A549 (cell line): Measurements from ENCODE around the gene ADD1. TPM values are rescaled to one million over a fixed set of nuclear protein-coding genes. Genes with fewer than 3 reads are reported as not detected.

Source experiments
- ATAC-seq, 2 experiments: fragments of 200-7000 bp in 1 of 2; fragments of >200 bp in 1 of 2; cut with Nextera tagmentation in 1 of 2; cut with Tn5 transposase in 1 of 2; 3 replicates each; pipeline versions ENCODE4 v1.8.0 to v1.9.1; 2018 to 2020; ENCODE audit warnings: mild to moderate bottlenecking in 1 of 2, moderate library complexity in 1 of 2
- CTCF ChIA-PET: fragments of 300-600 bp; sonication (Branson Sonifier 250); formaldehyde crosslinking; extraction: SDS; loops from one replicate; lab custom pipeline; 2021; ENCODE audit warnings: antibody characterized with exemption, inconsistent platforms; lab: Yijun Ruan, JAX
- POLR2A ChIA-PET: fragments of 350-600 bp; formaldehyde crosslinking; extraction: SDS; loops from one replicate; lab custom pipeline; 2021; ENCODE audit warnings: antibody characterized with exemption, inconsistent platforms; lab: Yijun Ruan, JAX
- DNase-seq, 2 experiments: peaks; one replicate each; pipeline versions ENCODE4 v3.0.0 to v3.0.0-alpha.2; 2011 to 2016; ENCODE audit warnings: low read depth in 1 of 2, low spot score in 1 of 2
- FAIRE-seq: peaks from 2 replicates; lab custom pipeline; 2011; peaks lifted over from hg19 to GRCh38; lab: Jason Lieb, UNC
- H3K27ac ChIP-seq, 2 experiments: fragments of >200 bp; sonication (Bioruptor Twin); formaldehyde crosslinking; 3 replicates each; pipeline ENCODE4 v1.5.1; 2016 to 2017
- H3K4me1 ChIP-seq: fragments of >200 bp; sonication (Bioruptor Twin); formaldehyde crosslinking; 3 replicates; pipeline ENCODE4 v1.6.1; 2016
- H3K4me2 ChIP-seq: fragments of >200 bp; sonication (Bioruptor Twin); formaldehyde crosslinking; 3 replicates; pipeline ENCODE4 v1.6.1; 2016
- H3K4me3 ChIP-seq: fragments of >200 bp; sonication (Bioruptor Twin); formaldehyde crosslinking; 3 replicates; pipeline ENCODE4 v1.5.1; 2016
- H3K9me3 ChIP-seq: fragments of >200 bp; sonication (Bioruptor Twin); formaldehyde crosslinking; 3 replicates; pipeline ENCODE4 v1.6.1; 2016
- BHLHE40 ChIP-seq: IDR thresholded peaks from 2 replicates; pipeline ENCODE4 v1.6.1; 2012; ENCODE audit warnings: low read depth, low read length, inconsistent platforms
- CEBPB ChIP-seq, 2 experiments: fragments of >200 bp in 1 of 2; sonication (Bioruptor Twin) in 1 of 2; formaldehyde crosslinking in 1 of 2; IDR thresholded peaks; 2 replicates each; pipeline ENCODE4 v1.6.1; 2012 to 2016
- CHD2 ChIP-seq: fragments of 150-350 bp; IDR thresholded peaks from 2 replicates; pipeline ENCODE4 v1.6.1; 2014; ENCODE audit warnings: low read length; ENCODE audit not compliant: partially characterized antibody
- CHD4 ChIP-seq: fragments of 200-600 bp; sonication (generic); IDR thresholded peaks from 2 replicates; pipeline ENCODE4 v1.6.1; 2016; ENCODE audit warnings: antibody characterized with exemption, mild to moderate bottlenecking, borderline replicate concordance
- FOSB ChIP-seq: fragments of 250-450 bp; sonication (Bioruptor Pico); IDR thresholded peaks from 2 replicates; pipeline ENCODE4 v1.5.0; 2020; ENCODE audit warnings: mild to moderate bottlenecking, moderate library complexity
- GATA3 ChIP-seq: IDR thresholded peaks from 2 replicates; pipeline ENCODE4 v1.6.1; 2012; ENCODE audit warnings: borderline replicate concordance
- HDAC2 ChIP-seq: fragments of 200-600 bp; sonication (generic); IDR thresholded peaks from 2 replicates; pipeline ENCODE4 v1.6.1; 2016
- HOXB13 ChIP-seq: fragments of 250-450 bp; sonication (Bioruptor Pico); IDR thresholded peaks from 2 replicates; pipeline ENCODE4 v1.5.0; 2020; ENCODE audit warnings: low read depth, mild to moderate bottlenecking, moderate library complexity
- MAZ ChIP-seq: fragments of 150-350 bp; IDR thresholded peaks from 2 replicates; pipeline ENCODE4 v1.6.1; 2014; ENCODE audit warnings: antibody characterized with exemption, low read depth, low read length, borderline replicate concordance
- NR3C1 ChIP-seq: fragments of >200 bp; sonication (Bioruptor Twin); formaldehyde crosslinking; IDR thresholded peaks from 3 replicates; pipeline ENCODE4 v1.6.1; 2017
- RAD21 ChIP-seq, 2 experiments: fragments of >200 bp in 1 of 2; sonication (Bioruptor Twin) in 1 of 2; formaldehyde crosslinking in 1 of 2; IDR thresholded peaks in 1 of 2; conservative IDR thresholded peaks in 1 of 2; 2 replicates in 1 of 2; 3 replicates in 1 of 2; pipeline ENCODE4 v1.6.1; 2012 to 2018; ENCODE audit warnings: inconsistent platforms in 1 of 2
- RFX5 ChIP-seq: fragments of 450-650 bp; IDR thresholded peaks from 2 replicates; pipeline ENCODE4 v1.7.1; 2014; ENCODE audit warnings: antibody characterized with exemption, mild to moderate bottlenecking, moderate library complexity
- RNF2 ChIP-seq: fragments of 200-600 bp; sonication (generic); IDR thresholded peaks from 2 replicates; pipeline ENCODE4 v1.6.1; 2016; ENCODE audit warnings: low read depth, mild to moderate bottlenecking, antibody characterized with exemption, moderate library complexity, borderline replicate concordance
- WGBS: methylation state at CpG from one replicate; pipeline ENCODE4 v1.1.6; 2017; ENCODE audit errors: missing lambda C conversion rate; 5-methylcytosine and 5-hydroxymethylcytosine counted together
- polyA plus RNA-seq, 4 experiments: library from polyadenylated mRNA; depleted of rRNA in 3 of 4; stranded (reverse); fragments of >200 nt; fragmentation: RNase III in 1 of 4; extraction: RNeasy Plus Mini Kit Qiagen cat#74134 plus additional on column Dnase treatment in 1 of 4; gene quantifications; 2 replicates in 3 of 4; 3 replicates in 1 of 4; pipeline ENCODE4 v1.2.3, GENCODE V29; 2011 to 2017
- TF ChIP-seq, protein P1 (sequence below): fragments of 200-600 bp; sonication (generic); IDR thresholded peaks from 2 replicates; pipeline ENCODE4 v1.6.1; 2016; ENCODE audit warnings: antibody characterized with exemption, mild to moderate bottlenecking, moderate library complexity
- TF ChIP-seq, protein P2 (sequence below): IDR thresholded peaks from 2 replicates; pipeline ENCODE4 v1.6.1; 2012; ENCODE audit warnings: low read depth, borderline replicate concordance
- TF ChIP-seq, protein P3 (sequence below): fragments of >200 bp; sonication (Bioruptor Twin); formaldehyde crosslinking; IDR thresholded peaks from 3 replicates; pipeline ENCODE4 v1.5.1; 2016
- TF ChIP-seq, protein P4 (sequence below): fragments of >200 bp; sonication (Bioruptor Twin); formaldehyde crosslinking; IDR thresholded peaks from 3 replicates; pipeline ENCODE4 v1.6.1; 2016
- TF ChIP-seq, protein P5 (sequence below): fragments of 150-350 bp; IDR thresholded peaks from 2 replicates; pipeline ENCODE4 v1.6.1; 2014; ENCODE audit warnings: low read depth, mild to moderate bottlenecking, low read length
- TF ChIP-seq, protein P6 (sequence below): fragments of >200 bp; sonication (Bioruptor Twin); formaldehyde crosslinking; IDR thresholded peaks from 2 replicates; pipeline ENCODE4 v1.6.1; 2016
- TF ChIP-seq, protein P7 (sequence below): fragments of 250-450 bp; sonication (Bioruptor Pico); IDR thresholded peaks from 2 replicates; pipeline ENCODE4 v1.5.0; 2020; ENCODE audit warnings: low read depth, mild to moderate bottlenecking, moderate library complexity

Gene ADD1
- polyA plus RNA-seq, 2 of the 4 experiments (the other 2 are of a cell fraction) = 59.7 to 60.3 TPM

DNA sequence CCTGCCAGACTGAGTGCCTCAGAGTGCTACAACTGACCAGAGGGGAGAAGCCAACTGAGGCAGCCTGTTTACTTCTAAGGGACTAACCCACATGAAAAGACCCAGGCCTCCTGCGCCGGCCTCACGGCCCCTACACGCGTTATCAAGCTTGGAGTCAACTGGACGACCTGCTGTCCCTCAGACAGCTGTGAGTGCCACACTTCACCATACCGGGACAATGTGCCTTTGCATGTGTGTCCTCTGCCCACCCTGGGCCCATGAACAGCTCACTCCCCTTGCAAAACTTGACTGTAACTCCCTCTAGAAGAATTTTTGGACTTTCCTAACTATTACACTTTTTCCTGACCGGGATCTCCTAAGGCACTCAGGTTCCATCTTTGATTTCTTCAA, 117.8 kb downstream of the ADD1 start:
- CTCF ChIA-PET = interaction anchor here (2.1 kb wide), 1 partner anchor 13 kb away, joined by 8 read pairs; no protein-coding TSS in a partner anchor
- Histone ChIP-seq H3K4me2 (peak overlapping the region; percentile 88), H3K27ac (0 out of 6 replicates have a peak overlapping the region, but pooled peaks of 1 of the 2 experiments have one; percentile 18), H3K4me1 (peaks cover 8% of the 10 kb centered on the region; the same call in 1 of the 3 replicates), H3K4me3 (peak overlapping the region; percentile 98), H3K9me3 (no peaks in the 10 kb centered on the region)
- POLR2A ChIA-PET = no interaction called here
- TF ChIP-seq CHD4 (no peak), CHD2 (no peak), MAZ (no peak), HDAC2 (no peak), RFX5 (no peak), HOXB13 (CRISPR knock-in tag) (no peak), FOSB (no peak), RNF2 (no peak), RAD21 (conservative IDR thresholded peaks at IDR 0.05 in 1 of 2, IDR thresholded peaks at IDR 0.05 in 1 of 2) (no peak), GATA3 (no peak), CEBPB (IDR thresholded peaks at IDR 0.05) (no peak), BHLHE40 (no peak), NR3C1 (no peak)
- TF ChIP-seq, protein P1, sequence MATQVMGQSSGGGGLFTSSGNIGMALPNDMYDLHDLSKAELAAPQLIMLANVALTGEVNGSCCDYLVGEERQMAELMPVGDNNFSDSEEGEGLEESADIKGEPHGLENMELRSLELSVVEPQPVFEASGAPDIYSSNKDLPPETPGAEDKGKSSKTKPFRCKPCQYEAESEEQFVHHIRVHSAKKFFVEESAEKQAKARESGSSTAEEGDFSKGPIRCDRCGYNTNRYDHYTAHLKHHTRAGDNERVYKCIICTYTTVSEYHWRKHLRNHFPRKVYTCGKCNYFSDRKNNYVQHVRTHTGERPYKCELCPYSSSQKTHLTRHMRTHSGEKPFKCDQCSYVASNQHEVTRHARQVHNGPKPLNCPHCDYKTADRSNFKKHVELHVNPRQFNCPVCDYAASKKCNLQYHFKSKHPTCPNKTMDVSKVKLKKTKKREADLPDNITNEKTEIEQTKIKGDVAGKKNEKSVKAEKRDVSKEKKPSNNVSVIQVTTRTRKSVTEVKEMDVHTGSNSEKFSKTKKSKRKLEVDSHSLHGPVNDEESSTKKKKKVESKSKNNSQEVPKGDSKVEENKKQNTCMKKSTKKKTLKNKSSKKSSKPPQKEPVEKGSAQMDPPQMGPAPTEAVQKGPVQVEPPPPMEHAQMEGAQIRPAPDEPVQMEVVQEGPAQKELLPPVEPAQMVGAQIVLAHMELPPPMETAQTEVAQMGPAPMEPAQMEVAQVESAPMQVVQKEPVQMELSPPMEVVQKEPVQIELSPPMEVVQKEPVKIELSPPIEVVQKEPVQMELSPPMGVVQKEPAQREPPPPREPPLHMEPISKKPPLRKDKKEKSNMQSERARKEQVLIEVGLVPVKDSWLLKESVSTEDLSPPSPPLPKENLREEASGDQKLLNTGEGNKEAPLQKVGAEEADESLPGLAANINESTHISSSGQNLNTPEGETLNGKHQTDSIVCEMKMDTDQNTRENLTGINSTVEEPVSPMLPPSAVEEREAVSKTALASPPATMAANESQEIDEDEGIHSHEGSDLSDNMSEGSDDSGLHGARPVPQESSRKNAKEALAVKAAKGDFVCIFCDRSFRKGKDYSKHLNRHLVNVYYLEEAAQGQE = no peak
- TF ChIP-seq, protein P2, sequence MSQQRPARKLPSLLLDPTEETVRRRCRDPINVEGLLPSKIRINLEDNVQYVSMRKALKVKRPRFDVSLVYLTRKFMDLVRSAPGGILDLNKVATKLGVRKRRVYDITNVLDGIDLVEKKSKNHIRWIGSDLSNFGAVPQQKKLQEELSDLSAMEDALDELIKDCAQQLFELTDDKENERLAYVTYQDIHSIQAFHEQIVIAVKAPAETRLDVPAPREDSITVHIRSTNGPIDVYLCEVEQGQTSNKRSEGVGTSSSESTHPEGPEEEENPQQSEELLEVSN = no peak
- TF ChIP-seq, protein P3, sequence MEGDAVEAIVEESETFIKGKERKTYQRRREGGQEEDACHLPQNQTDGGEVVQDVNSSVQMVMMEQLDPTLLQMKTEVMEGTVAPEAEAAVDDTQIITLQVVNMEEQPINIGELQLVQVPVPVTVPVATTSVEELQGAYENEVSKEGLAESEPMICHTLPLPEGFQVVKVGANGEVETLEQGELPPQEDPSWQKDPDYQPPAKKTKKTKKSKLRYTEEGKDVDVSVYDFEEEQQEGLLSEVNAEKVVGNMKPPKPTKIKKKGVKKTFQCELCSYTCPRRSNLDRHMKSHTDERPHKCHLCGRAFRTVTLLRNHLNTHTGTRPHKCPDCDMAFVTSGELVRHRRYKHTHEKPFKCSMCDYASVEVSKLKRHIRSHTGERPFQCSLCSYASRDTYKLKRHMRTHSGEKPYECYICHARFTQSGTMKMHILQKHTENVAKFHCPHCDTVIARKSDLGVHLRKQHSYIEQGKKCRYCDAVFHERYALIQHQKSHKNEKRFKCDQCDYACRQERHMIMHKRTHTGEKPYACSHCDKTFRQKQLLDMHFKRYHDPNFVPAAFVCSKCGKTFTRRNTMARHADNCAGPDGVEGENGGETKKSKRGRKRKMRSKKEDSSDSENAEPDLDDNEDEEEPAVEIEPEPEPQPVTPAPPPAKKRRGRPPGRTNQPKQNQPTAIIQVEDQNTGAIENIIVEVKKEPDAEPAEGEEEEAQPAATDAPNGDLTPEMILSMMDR = no peak
- TF ChIP-seq, protein P4, sequence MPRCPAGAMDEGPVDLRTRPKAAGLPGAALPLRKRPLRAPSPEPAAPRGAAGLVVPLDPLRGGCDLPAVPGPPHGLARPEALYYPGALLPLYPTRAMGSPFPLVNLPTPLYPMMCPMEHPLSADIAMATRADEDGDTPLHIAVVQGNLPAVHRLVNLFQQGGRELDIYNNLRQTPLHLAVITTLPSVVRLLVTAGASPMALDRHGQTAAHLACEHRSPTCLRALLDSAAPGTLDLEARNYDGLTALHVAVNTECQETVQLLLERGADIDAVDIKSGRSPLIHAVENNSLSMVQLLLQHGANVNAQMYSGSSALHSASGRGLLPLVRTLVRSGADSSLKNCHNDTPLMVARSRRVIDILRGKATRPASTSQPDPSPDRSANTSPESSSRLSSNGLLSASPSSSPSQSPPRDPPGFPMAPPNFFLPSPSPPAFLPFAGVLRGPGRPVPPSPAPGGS = no peak
- TF ChIP-seq, protein P5, sequence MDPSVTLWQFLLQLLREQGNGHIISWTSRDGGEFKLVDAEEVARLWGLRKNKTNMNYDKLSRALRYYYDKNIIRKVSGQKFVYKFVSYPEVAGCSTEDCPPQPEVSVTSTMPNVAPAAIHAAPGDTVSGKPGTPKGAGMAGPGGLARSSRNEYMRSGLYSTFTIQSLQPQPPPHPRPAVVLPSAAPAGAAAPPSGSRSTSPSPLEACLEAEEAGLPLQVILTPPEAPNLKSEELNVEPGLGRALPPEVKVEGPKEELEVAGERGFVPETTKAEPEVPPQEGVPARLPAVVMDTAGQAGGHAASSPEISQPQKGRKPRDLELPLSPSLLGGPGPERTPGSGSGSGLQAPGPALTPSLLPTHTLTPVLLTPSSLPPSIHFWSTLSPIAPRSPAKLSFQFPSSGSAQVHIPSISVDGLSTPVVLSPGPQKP = no peak
- TF ChIP-seq, protein P6, sequence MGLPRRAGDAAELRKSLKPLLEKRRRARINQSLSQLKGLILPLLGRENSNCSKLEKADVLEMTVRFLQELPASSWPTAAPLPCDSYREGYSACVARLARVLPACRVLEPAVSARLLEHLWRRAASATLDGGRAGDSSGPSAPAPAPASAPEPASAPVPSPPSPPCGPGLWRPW = no peak
- TF ChIP-seq, protein P7, sequence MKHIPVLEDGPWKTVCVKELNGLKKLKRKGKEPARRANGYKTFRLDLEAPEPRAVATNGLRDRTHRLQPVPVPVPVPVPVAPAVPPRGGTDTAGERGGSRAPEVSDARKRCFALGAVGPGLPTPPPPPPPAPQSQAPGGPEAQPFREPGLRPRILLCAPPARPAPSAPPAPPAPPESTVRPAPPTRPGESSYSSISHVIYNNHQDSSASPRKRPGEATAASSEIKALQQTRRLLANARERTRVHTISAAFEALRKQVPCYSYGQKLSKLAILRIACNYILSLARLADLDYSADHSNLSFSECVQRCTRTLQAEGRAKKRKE (CRISPR knock-in tag) = no peak
- no peak for DNase-seq
- 68% methylated on average over 8 of the region's 8 CpGs for WGBS
- no peak for ATAC-seq
- no peak for FAIRE-seq
